Ureter (tissue), 1 donor: ENCODE data around the gene DOCK1. TPM values are rescaled to one million over a fixed set of nuclear protein-coding genes. Genes with fewer than 3 reads are reported as not detected.

Experiments used
- DNase-seq: peaks from one replicate; pipeline ENCODE4 v3.0.0-alpha.2; 2020; ENCODE audit warnings: low spot score
- total RNA-seq: library from RNA; stranded (reverse); gene quantifications from one replicate; pipeline ENCODE4 v1.2.4, GENCODE V29; 2023
- donor health status: DM: yes; HTN: yes; CAD: no.

Gene DOCK1
- total RNA-seq, 1 donor from 2014 or later = 97.7 TPM

- DNase-seq = no peak
These were observed 519.5 kb downstream of the DOCK1 start for GRCh38 chr10:127424594-127425264.

GRCh38 chr10:127426746-127427145, 521.5 kb downstream of the DOCK1 start:
- DNase-seq = no peak

GRCh38 chr10:127427926-127428325, 522.7 kb downstream of the DOCK1 start:
- no peak for DNase-seq

- DNase-seq = no peak
These were observed 523.3 kb downstream of the DOCK1 start for GRCh38 chr10:127428385-127428980.

- no peak for DNase-seq
These were observed 524.5 kb downstream of the DOCK1 start for GRCh38 chr10:127429601-127430312.

- DNase-seq = no peak
These were observed 526.3 kb downstream of the DOCK1 start for GRCh38 chr10:127431525-127431924.

- no peak for DNase-seq
These were observed 528.8 kb downstream of the DOCK1 start for GRCh38 chr10:127434006-127434405.

GRCh38 chr10:127435246-127435645, 530.0 kb downstream of the DOCK1 start:
- no peak for DNase-seq

GRCh38 chr10:127440371-127440770, 535.1 kb downstream of the DOCK1 start:
- DNase-seq = no peak

- peak; percentile 51 for DNase-seq
These were observed 536.4 kb downstream of the DOCK1 start for GRCh38 chr10:127441350-127442219.

- no peak for DNase-seq
These were observed 536.9 kb downstream of the DOCK1 start for GRCh38 chr10:127442220-127442525.

GRCh38 chr10:127444155-127444554, 538.9 kb downstream of the DOCK1 start:
- no peak for DNase-seq

GRCh38 chr10:127447197-127447596, 542.0 kb downstream of the DOCK1 start:
- DNase-seq = no peak

GRCh38 chr10:127449490-127449889, 544.3 kb downstream of the DOCK1 start:
- no peak for DNase-seq

GRCh38 chr10:127450644-127451043, 545.4 kb downstream of the DOCK1 start:
- no peak for DNase-seq

- no peak for DNase-seq
These were observed 546.4 kb downstream of the DOCK1 start for GRCh38 chr10:127451628-127452027.

- DNase-seq = no peak
These were observed 547.3 kb downstream of the DOCK1 start for GRCh38 chr10:127452568-127452967.

GRCh38 chr10:127453706-127454105, 548.5 kb downstream of the DOCK1 start:
- DNase-seq = no peak

- DNase-seq = no peak
These were observed 550.9 kb downstream of the DOCK1 start for GRCh38 chr10:127456122-127456521.

- DNase-seq = no peak
These were observed 553.0 kb downstream of the DOCK1 start for GRCh38 chr10:127458016-127458810.

GRCh38 chr10:127458829-127459228, 553.6 kb downstream of the DOCK1 start:
- no peak for DNase-seq
